ENCODE data around the gene NECTIN4. TPM values are rescaled to one million over a fixed set of nuclear protein-coding genes. Genes with fewer than 3 reads are reported as not detected.
"Not testable (repeated sequence)": the region's sequence is repeated elsewhere in the genome, so short reads cannot be mapped to it uniquely, and the experiment has no call there.

NECTIN4 gene
- total and polyA plus RNA-seq, 2 of the 13 experiments (the other 11 are each of a cell fraction or from before 2014, with no cell fraction given) = 5.9 to 12.4 TPM

DNA sequence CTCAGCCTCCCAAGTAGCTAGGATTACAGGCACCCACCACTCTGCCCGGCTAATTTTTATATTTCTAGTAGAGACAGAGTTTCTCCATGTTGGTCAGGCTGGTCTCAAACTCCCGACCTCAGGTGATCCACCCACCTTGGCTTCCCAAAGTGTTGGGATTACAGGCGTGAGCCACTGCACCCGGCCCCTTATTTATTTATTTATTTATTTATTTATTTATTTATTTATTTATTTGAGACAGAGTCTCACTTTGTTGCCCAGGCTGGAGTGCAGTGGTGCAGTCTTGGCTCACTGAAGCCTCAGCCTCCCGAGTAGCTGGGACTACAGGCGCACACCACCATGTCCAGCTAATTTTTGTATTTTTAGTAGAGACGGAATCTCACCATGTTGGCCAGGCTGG, 23.7 kb downstream of the NECTIN4 start:
- in situ Hi-C loops (cut with HindIII; ENCODE audit: extremely low pct_ligation_motif_present, low pct_unique_long_range_greater_than_20kb); H3K4me3 ChIP-seq (replicated peaks in 1 of 3; ENCODE audit: insufficient read depth in 1 of 3, low read depth in 2 of 3, low read length in 3 of 3); H3K4me1 ChIP-seq (ENCODE audit: insufficient read depth, low read length); H3K27ac ChIP-seq (ENCODE audit: extremely low read length, insufficient read depth, low read length); DNase-seq (ENCODE audit: low spot score); POLR2A ChIA-PET; intact Hi-C loops (cut with micrococcal nuclease; ENCODE audit: unreplicated experiment); H3K4me2 ChIP-seq (ENCODE audit: low read depth, low read length); H3K36me3 ChIP-seq (replicated peaks in 1 of 2; ENCODE audit: control insufficient read depth in 1 of 2, insufficient read depth in 2 of 2, low read length in 2 of 2); H3K27me3 ChIP-seq (ENCODE audit: control insufficient read depth in 1 of 2, insufficient read depth in 2 of 2, low read length in 2 of 2); H2AFZ ChIP-seq (ENCODE audit: low read length); H4K20me1 ChIP-seq (ENCODE audit: insufficient read depth, low read length); ATAC-seq; BruUV-seq (replicated peaks); H3K79me2 ChIP-seq (ENCODE audit: insufficient read depth, low read length); H3K9me3 ChIP-seq (ENCODE audit: low read length); CTCF ChIA-PET (ENCODE audit: low intra/inter-chr PET ratio, low total read pairs); FAIRE-seq; H3K9ac ChIP-seq (ENCODE audit: insufficient read depth, low read depth, low read length): not testable (repeated sequence)
- 65% methylated on average over 7 of the region's 7 CpGs for WGBS (ENCODE audit: low lambda C conversion rate)

- FAIRE-seq; DNase-seq (ENCODE audit: low spot score); intact Hi-C loops (cut with micrococcal nuclease; ENCODE audit: unreplicated experiment); H4K20me1 ChIP-seq (ENCODE audit: insufficient read depth, low read length); in situ Hi-C loops (cut with HindIII; ENCODE audit: extremely low pct_ligation_motif_present, low pct_unique_long_range_greater_than_20kb); CTCF ChIA-PET (ENCODE audit: low intra/inter-chr PET ratio, low total read pairs); H3K9ac ChIP-seq (ENCODE audit: insufficient read depth, low read depth, low read length); H3K27me3 ChIP-seq (ENCODE audit: control insufficient read depth in 1 of 2, insufficient read depth in 2 of 2, low read length in 2 of 2); H3K79me2 ChIP-seq (ENCODE audit: insufficient read depth, low read length); H3K4me1 ChIP-seq (ENCODE audit: insufficient read depth, low read length); POLR2A ChIA-PET; ATAC-seq; H3K9me3 ChIP-seq (ENCODE audit: low read length); H3K4me2 ChIP-seq (ENCODE audit: low read depth, low read length); H3K27ac ChIP-seq (ENCODE audit: extremely low read length, insufficient read depth, low read length); H2AFZ ChIP-seq (ENCODE audit: low read length); H3K36me3 ChIP-seq (replicated peaks in 1 of 2; ENCODE audit: control insufficient read depth in 1 of 2, insufficient read depth in 2 of 2, low read length in 2 of 2); BruUV-seq (replicated peaks); H3K4me3 ChIP-seq (replicated peaks in 1 of 3; ENCODE audit: insufficient read depth in 1 of 3, low read depth in 2 of 3, low read length in 3 of 3): not testable (repeated sequence)
- 43% methylated on average over 6 of the region's 6 CpGs for WGBS (ENCODE audit: low lambda C conversion rate)
Observed at GRCh38 chr1:161063936-161064335, 25.4 kb downstream of the NECTIN4 start.

DNA sequence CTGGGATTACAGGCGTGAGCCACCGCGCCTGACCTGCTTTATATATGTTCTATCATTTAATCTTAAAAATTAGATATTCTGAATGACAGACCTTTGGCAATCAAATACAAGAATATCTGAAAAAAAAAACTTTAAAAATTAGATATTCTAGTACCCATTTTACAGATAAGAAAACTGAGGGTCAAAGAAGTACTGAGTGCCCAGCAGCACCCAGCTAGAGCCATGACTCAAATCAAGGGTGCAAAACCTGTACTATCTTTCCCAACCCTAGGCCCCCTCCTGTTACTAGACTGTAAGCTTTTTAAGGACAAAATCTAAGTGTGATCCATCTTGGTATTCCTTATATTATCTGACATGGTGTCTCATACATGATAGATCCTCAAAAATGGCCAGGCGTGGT, 27.9 kb downstream of the NECTIN4 start:
- TF ChIP-seq ZNF629 (CRISPR knock-in tag; conservative IDR thresholded peaks at IDR 0.05) = 0 out of 2 replicates have a peak, but pooled peaks have one; percentile 50
- TF ChIP-seq NONO (IDR thresholded peaks at IDR 0.05) = no peak
- TF ChIP-seq NONO (CRISPR knock-in tag; conservative IDR thresholded peaks at IDR 0.05) = no peak
- ChIA-PET CTCF (ENCODE audit: low intra/inter-chr PET ratio, low total read pairs) (no interaction called here), POLR2A (no interaction called here)
- ATAC-seq = no peak
- no TSS peak for BruUV-seq (replicated peaks)
- Histone ChIP-seq H3K4me1 (ENCODE audit: insufficient read depth, low read length) (no peaks in the 10 kb centered on the region), H3K79me2 (ENCODE audit: insufficient read depth, low read length) (no peaks in the 10 kb centered on the region), H3K27me3 (ENCODE audit: control insufficient read depth in 1 of 2, insufficient read depth in 2 of 2, low read length in 2 of 2) (no peaks in the 10 kb centered on the region), H3K36me3 (replicated peaks in 1 of 2; ENCODE audit: control insufficient read depth in 1 of 2, insufficient read depth in 2 of 2, low read length in 2 of 2) (no peaks in the 10 kb centered on the region), H4K20me1 (ENCODE audit: insufficient read depth, low read length) (no peaks in the 10 kb centered on the region), H3K9ac (ENCODE audit: insufficient read depth, low read depth, low read length) (no peak overlapping the region), H3K4me3 (replicated peaks in 1 of 3; ENCODE audit: insufficient read depth in 1 of 3, low read depth in 2 of 3, low read length in 3 of 3) (no peak overlapping the region), H2AFZ (ENCODE audit: low read length) (no peak overlapping the region), H3K9me3 (ENCODE audit: low read length) (no peaks in the 10 kb centered on the region), H3K4me2 (ENCODE audit: low read depth, low read length) (no peak overlapping the region), H3K27ac (ENCODE audit: extremely low read length, insufficient read depth, low read length) (no peak overlapping the region)
- in situ Hi-C loops (cut with HindIII; ENCODE audit: extremely low pct_ligation_motif_present, low pct_unique_long_range_greater_than_20kb) (no loop called here), intact Hi-C loops (cut with micrococcal nuclease; ENCODE audit: unreplicated experiment) (no loop called here)
- DNase-seq (ENCODE audit: low spot score) = no peak
- FAIRE-seq = no peak
- WGBS (ENCODE audit: low lambda C conversion rate) = 90% methylated on average over 4 of the region's 4 CpGs

Measured in HepG2 (cell line).